ENCODE data around the gene CAPZA1. TPM values are rescaled to one million over a fixed set of nuclear protein-coding genes. Genes with fewer than 3 reads are reported as not detected.

Gene CAPZA1
- polyA plus RNA-seq, 3 donors, result 127 to 146 (median 133) TPM

DNA sequence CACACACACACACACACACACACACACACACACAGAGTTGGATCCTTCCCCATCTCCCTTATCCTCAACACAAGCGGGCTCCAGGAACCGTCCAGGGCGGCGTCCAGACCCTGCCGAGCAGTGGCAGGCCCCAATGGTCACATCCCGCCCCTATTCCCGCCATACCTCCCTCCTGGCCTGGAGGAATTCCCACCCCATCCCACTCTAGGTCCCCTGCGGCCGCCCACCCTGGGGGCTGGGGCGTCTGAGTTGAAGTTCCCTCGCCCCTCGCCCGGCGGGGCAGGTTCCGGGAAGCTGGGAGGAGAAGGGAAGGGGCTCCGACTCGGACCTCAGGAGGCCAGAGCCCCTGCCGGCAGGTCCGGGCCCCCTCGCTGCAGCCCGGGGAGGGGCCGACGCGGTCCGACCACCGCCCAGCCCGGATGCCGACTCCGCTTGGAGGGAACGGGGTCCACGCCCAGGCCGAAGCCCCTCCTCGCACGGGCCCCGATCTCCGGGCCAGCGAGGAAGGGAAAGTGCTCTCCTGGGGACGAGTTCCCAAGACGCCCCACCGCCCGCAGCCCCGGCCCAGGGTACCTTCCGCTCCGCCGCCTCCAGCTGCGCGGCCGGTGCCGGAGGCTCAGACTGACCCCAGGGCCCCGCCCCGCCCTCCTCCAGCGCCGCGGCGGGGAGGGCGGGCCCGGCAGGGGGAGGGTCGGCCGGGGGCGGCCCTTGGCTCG, 87.0 kb downstream of the CAPZA1 start, which contains the start of gene RHOC:
TSS of gene RHOC (minus strand) at position 623 of the 716 bp plus-strand sequence. CDS start 3,328 bp downstream, outside the sequence.
- DNase-seq (ENCODE audit: extremely low read depth in 1 of 11, low read depth in 9 of 11, low spot score in 4 of 11), result peak in 2 of 11 donors; percentile 68 to 73

DNA sequence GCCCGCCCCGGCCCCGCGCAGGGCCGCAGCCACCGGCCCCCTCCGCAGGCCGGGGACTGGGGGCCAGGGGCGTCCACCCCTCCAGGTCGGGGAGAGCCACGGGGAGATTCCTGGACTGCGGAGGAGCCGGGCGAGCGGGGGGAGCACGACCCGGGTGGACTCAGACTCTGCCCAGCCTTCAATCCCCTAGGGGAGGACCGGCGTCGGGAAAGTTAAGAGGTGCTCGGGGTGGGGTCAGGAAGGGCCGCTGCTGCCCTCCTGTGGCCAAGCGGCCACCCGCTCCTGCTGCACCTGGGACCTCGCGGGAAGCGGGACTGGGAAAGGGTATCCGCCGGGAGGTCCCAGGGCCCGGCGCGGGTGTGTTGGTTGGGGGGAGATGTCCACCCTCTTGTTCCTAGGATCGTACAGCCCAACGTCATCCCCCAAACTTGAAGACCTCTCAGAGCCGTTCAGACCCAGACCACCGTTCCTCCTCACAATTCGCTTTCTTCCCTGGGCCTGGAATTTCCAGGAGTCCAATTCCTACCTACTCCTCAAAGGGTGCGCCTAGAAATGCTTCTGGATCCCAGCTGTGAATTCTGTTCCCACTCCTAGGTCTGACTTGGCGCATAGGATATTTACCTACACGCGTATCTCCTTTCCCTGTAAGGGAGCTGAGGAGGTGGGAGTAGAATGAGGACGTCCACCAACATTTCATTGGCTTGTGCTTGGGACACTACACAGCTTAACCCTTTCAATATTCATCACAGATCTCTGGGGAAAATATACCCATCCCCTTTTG, 87.8 kb downstream of the CAPZA1 start:
- DNase-seq (ENCODE audit: extremely low read depth in 1 of 11, low read depth in 9 of 11, low spot score in 4 of 11), result peak in 9 of 11 donors; percentile 80 to 89 (median 82)

GRCh38 chr1:112708002-112708448, 88.4 kb downstream of the CAPZA1 start:
- no peak for DNase-seq (ENCODE audit: extremely low read depth in 1 of 11, low read depth in 9 of 11, low spot score in 4 of 11)

- no peak for DNase-seq (ENCODE audit: extremely low read depth in 1 of 11, low read depth in 9 of 11, low spot score in 4 of 11)
Measured at GRCh38 chr1:112708489-112708888, 88.9 kb downstream of the CAPZA1 start.

- DNase-seq (ENCODE audit: extremely low read depth in 1 of 11, low read depth in 9 of 11, low spot score in 4 of 11), result no peak
Measured at GRCh38 chr1:112710159-112710558, 90.5 kb downstream of the CAPZA1 start.

DNA sequence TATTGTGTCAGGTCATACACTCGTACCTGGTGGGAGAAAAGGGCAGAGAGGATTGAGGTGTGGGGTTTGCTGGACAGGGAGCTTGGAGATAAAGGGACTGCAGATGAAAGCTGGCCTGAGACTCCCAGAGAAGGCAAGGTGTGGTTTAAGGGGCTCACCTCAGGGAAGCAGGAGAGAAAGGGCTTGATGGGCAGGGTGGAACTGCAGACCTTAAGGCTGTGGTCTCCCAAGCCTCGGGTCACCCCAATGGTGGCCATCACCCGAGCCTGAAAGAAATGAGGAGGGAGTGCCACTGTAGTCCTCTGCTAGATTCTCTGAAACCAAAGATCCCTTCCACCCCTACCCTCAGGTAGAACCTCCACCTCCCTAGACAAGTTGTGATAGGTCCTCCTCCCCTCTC, 91.0 kb downstream of the CAPZA1 start:
- no peak for DNase-seq (ENCODE audit: extremely low read depth in 1 of 11, low read depth in 9 of 11, low spot score in 4 of 11)

- no peak for DNase-seq (ENCODE audit: extremely low read depth in 1 of 11, low read depth in 9 of 11, low spot score in 4 of 11)
Measured at GRCh38 chr1:112711041-112711440, 91.4 kb downstream of the CAPZA1 start.

DNA sequence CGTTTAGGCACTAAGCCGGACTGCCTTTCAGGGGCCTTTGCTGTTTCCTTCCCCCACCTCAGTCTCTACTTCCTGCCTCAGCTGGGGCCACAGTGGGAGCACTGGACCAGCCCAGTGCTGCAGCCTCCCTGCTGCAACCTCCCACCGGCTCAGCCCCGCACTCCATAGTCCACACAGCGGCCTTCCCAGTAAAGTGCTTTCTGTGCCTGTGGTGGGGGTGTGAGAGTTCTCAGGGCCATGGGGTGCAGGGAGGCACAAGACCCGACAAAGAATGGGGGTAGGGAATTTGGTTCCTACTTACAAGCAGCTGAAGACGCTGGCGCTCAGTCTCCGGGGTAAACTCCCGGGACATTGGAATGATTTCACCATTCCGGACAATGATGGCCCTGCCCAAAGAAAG, 92.0 kb downstream of the CAPZA1 start:
- no peak for DNase-seq (ENCODE audit: extremely low read depth in 1 of 11, low read depth in 9 of 11, low spot score in 4 of 11)

GRCh38 chr1:112712191-112712590, 92.6 kb downstream of the CAPZA1 start:
- DNase-seq (ENCODE audit: extremely low read depth in 1 of 11, low read depth in 9 of 11, low spot score in 4 of 11), result no peak

DNA sequence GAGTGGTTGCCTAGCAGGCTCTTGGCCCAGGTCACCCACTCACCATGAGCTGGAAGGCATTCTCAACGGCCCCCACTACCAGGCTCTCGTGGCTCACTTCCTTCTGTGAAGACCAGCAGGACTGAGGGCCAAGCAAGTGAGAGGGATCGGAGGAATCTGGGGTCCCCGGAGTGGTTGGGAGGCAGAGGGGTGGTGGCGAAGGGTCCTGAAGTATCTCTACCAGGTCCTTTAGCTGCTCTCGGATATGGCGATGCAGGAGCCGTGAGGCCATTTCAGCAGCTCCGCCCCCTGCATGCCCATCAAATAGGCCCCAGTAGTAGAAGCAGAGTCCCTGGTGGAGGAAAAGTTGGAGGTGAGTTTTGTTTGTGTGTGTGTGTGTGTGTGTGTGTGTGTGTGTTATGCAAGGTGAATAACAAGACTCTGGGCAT, 93.1 kb downstream of the CAPZA1 start:
- DNase-seq (ENCODE audit: extremely low read depth in 1 of 11, low read depth in 9 of 11, low spot score in 4 of 11), result no peak

DNA sequence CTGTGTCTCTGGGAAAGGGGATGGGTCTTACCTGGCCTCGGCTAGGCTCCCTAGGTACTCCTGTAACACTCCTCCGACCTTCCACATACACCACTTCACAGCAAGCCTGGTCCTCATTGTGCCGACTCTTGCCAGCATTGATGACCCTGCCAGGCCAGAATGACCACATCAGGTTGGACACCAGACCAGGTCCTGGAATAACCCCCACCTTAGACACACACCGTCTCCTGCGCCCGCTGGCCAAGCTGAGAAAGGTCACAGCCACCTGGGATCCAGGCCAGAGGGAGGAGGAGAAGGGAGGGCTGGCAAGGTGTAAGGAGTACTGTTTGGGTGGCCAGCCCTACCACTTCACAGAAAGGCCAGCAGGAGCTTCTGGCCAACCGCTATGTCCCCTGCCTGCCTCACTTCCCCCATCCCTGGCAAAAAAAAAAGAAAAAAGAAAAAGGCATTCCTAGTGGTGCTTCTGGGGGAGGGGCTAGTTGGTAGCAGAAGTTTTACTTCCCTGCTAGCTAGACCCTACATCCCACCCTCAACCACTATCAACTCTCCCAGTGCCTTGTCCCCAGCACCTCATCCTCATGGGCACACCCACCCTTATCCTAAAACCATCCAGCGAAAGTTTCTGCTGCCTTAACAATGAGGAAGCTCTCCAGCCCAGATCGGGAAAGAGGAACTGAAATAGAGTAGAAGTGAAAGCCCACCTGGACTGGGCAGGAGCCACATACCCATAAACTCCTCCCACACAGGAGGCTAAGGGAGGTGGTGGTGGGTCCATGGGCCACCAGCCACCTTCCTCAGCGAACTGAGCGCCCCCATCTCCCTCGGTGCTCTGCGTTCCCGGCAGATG, 94.1 kb downstream of the CAPZA1 start:
- no peak for DNase-seq (ENCODE audit: extremely low read depth in 1 of 11, low read depth in 9 of 11, low spot score in 4 of 11)

DNA sequence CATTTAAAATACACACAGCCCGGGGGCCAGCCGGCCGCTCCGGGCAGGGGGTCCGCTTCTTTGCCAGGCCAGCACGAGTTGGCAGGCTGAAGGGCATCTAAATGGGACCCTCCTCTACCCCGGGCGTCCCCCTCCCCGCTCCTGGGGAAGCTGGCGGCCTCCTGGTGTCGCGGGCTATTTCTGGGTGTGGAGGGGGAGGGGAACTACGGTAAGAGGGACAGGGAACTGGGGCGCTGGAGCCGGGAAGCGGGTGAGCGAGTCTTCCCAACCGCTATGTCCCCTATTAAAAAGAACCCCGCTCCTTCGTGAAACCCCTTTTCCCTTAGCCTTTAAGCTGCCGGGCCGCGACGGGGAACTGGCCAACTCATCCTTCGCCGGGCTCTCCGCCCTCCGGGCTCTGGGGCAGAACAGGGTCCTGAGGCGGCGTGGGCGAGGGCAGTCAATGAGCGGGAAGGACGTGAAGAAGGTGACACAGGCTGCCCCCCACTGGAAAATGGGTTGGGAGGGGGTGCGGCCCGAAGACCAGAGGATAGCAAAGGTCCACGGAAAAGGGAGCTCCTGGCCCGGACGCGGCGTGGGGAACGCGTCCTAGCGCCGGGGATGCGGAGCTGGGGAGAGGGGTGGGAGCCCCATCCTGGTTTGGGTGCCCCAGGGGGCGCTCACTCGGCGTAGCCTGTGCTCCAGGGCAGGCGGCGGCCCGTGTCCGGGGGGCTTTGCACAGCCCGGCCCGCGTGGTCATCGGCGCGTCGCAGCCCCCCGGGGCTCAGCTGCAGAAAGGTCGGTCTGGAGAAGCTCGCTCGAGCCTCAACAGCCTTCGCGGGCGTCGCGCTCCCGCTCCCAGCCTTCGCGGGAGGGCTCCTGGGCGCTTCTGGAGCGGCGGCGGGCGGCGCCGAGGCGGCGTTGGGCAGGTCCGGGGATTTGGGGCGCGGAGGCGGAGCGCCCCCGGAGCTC, 95.0 kb downstream of the CAPZA1 start:
- DNase-seq (ENCODE audit: extremely low read depth in 1 of 11, low read depth in 9 of 11, low spot score in 4 of 11), result no peak

GRCh38 chr1:112715264-112716053, 95.8 kb downstream of the CAPZA1 start, which contains the start of gene PPM1J:
Gene PPM1J, minus strand, starts transcription at chr1:112715332. Its CDS starts 31 bp downstream, at chr1:112715301.
- peak in 9 of 11 donors; percentile 78 to 91 (median 82) for DNase-seq (ENCODE audit: extremely low read depth in 1 of 11, low read depth in 9 of 11, low spot score in 4 of 11)

GRCh38 chr1:112716133-112716720, 96.6 kb downstream of the CAPZA1 start:
- DNase-seq (ENCODE audit: extremely low read depth in 1 of 11, low read depth in 9 of 11, low spot score in 4 of 11), result peak in 10 of 11 donors; percentile 84 to 94 (median 89)

DNA sequence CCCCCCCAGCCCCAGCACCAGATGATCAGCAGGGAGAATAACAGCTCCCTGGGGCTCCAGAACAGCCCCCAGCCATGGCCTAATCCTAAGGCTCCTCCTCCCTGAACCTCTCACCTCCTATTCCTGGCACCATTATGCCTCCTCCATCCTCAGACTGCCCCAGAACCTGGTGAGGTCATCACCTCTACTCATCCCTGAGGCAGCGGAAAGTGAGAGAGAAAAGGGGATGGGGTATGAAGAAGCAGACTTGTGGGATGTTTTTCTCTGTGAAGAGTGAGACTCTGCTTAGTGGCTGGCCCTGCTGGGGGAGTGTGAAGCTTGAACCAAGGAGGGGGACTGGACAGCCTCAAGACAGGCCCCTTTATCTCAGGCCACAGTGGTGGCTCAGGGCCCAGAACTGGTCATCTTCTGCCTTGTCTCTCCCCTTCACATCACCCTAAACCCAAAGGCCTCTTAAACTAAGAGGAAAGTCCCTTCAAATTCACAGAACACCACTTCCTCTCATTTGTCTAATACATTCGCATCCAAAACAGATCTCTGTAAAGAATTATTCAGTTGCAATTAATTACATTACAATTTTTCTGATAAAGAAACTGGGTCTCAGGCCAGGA, 97.7 kb downstream of the CAPZA1 start:
- no peak for DNase-seq (ENCODE audit: extremely low read depth in 1 of 11, low read depth in 9 of 11, low spot score in 4 of 11)

- DNase-seq (ENCODE audit: extremely low read depth in 1 of 11, low read depth in 9 of 11, low spot score in 4 of 11), result peak in 1 of 11 donors; percentile 64
Measured at GRCh38 chr1:112718691-112719418, 99.2 kb downstream of the CAPZA1 start.

Data from renal cortex interstitium (tissue), 11 donors.